Measurements from ENCODE around the gene LMNA. TPM values are rescaled to one million over a fixed set of nuclear protein-coding genes. Genes with fewer than 3 reads are reported as not detected.
A peak's percentile ranks its signal among the peaks of the same experiment; 100 is the strongest.

Gene LMNA
- total RNA-seq, 1 experiment from 2014 or later = 68.8 TPM

- no peak for TF ChIP-seq USF1 (CRISPR knock-in tag; IDR thresholded peaks at IDR 0.05)
- no peak for TF ChIP-seq CREM (CRISPR knock-in tag; IDR thresholded peaks at IDR 0.05)
- no peak for TF ChIP-seq E2F1 (CRISPR knock-in tag; IDR thresholded peaks at IDR 0.05)
- TF ChIP-seq MAX (CRISPR knock-in tag; IDR thresholded peaks at IDR 0.05) = no peak
- TF ChIP-seq FOXJ3 (CRISPR knock-in tag; IDR thresholded peaks at IDR 0.05; ENCODE audit: borderline replicate concordance) = no peak
Observed at GRCh38 chr1:156065871-156066270, 48.6 kb upstream of the LMNA start (continued).

GRCh38 chr1:156067262-156067661 lies 47.2 kb upstream of the LMNA start:
- H3K36me3 Mint-ChIP-seq = peaks cover 24% of the 10 kb centered on the region
- no peak overlapping the region for H3K27ac Mint-ChIP-seq
- peaks cover 36% of the 10 kb centered on the region for H3K4me1 Mint-ChIP-seq
- TF ChIP-seq NFATC4 (CRISPR knock-in tag; IDR thresholded peaks at IDR 0.05) (no peak), ZNF121 (CRISPR knock-in tag; IDR thresholded peaks at IDR 0.05) (no peak), CDX4 (CRISPR knock-in tag; IDR thresholded peaks at IDR 0.05; ENCODE audit: borderline replicate concordance) (no peak)
- no peak overlapping the region for H3K4me3 Mint-ChIP-seq
- CTCF ChIA-PET = interaction anchor here (1.0 to 5.0 kb wide), 16 partner anchors 9 to 158 kb away, joined by 3 to 74 read pairs (median 20); partner anchors contain the start of genes ARHGEF2, KHDC4, LAMTOR2 and UBQLN4
- no peak for DNase-seq (ENCODE audit: low spot score)
- POLR2A ChIA-PET = no interaction called here
- H3K9me3 Mint-ChIP-seq = no peaks in the 10 kb centered on the region
- no peak for ATAC-seq
- no peaks in the 10 kb centered on the region for H3K27me3 Mint-ChIP-seq (ENCODE audit: low read depth)

GRCh38 chr1:156069490-156070455 lies 44.7 kb upstream of the LMNA start:
- H3K27me3 Mint-ChIP-seq (ENCODE audit: low read depth) = no peaks in the 10 kb centered on the region
- no peak for TF ChIP-seq IRF2 (CRISPR knock-in tag; IDR thresholded peaks at IDR 0.05; ENCODE audit: borderline replicate concordance, low read depth)
- no peak for TF ChIP-seq TEAD1 (CRISPR knock-in tag; IDR thresholded peaks at IDR 0.05)
- no peak for TF ChIP-seq IRF1 (CRISPR knock-in tag; IDR thresholded peaks at IDR 0.05)
- no peak for TF ChIP-seq ZNF425 (CRISPR knock-in tag; conservative IDR thresholded peaks at IDR 0.05)
- no peak for TF ChIP-seq FOXK1 (CRISPR knock-in tag; IDR thresholded peaks at IDR 0.05)
- no peak for TF ChIP-seq ZBTB43 (CRISPR knock-in tag; IDR thresholded peaks at IDR 0.05)
- TF ChIP-seq GABPB1 (CRISPR knock-in tag; IDR thresholded peaks at IDR 0.05) = 0 out of 2 replicates have a peak, but pooled peaks have one; percentile 54
- 0 out of 2 replicates have a peak overlapping the region, but pooled peaks have one; percentile 11 for H3K27ac Mint-ChIP-seq
- H3K4me3 Mint-ChIP-seq = no peak overlapping the region
- H3K4me1 Mint-ChIP-seq = peaks cover 48% of the 10 kb centered on the region
- CTCF ChIA-PET = interaction anchor here (1.1 kb wide), 2 partner anchors 60 to 80 kb away, joined by 3 to 4 read pairs; no protein-coding TSS in a partner anchor
- DNase-seq (ENCODE audit: low spot score) (no peak), ATAC-seq (no peak)
- POLR2A ChIA-PET = no interaction called here
- H3K9me3 Mint-ChIP-seq = no peaks in the 10 kb centered on the region
- H3K36me3 Mint-ChIP-seq = peaks cover 24% of the 10 kb centered on the region
